K562 treated with DMSO at 1 percent for 4 hours (cell line): ENCODE results near the gene NIPBL. TPM values are rescaled to one million over a fixed set of nuclear protein-coding genes. Genes with fewer than 3 reads are reported as not detected.

Experiments used
- total RNA-seq: library from RNA; unstranded; fragments of 300-600 nt; gene quantifications from 2 replicates; pipeline ENCODE4 v1.2.3, GENCODE V29; 2022; ENCODE audit not compliant: insufficient read depth

Gene NIPBL, protein sequence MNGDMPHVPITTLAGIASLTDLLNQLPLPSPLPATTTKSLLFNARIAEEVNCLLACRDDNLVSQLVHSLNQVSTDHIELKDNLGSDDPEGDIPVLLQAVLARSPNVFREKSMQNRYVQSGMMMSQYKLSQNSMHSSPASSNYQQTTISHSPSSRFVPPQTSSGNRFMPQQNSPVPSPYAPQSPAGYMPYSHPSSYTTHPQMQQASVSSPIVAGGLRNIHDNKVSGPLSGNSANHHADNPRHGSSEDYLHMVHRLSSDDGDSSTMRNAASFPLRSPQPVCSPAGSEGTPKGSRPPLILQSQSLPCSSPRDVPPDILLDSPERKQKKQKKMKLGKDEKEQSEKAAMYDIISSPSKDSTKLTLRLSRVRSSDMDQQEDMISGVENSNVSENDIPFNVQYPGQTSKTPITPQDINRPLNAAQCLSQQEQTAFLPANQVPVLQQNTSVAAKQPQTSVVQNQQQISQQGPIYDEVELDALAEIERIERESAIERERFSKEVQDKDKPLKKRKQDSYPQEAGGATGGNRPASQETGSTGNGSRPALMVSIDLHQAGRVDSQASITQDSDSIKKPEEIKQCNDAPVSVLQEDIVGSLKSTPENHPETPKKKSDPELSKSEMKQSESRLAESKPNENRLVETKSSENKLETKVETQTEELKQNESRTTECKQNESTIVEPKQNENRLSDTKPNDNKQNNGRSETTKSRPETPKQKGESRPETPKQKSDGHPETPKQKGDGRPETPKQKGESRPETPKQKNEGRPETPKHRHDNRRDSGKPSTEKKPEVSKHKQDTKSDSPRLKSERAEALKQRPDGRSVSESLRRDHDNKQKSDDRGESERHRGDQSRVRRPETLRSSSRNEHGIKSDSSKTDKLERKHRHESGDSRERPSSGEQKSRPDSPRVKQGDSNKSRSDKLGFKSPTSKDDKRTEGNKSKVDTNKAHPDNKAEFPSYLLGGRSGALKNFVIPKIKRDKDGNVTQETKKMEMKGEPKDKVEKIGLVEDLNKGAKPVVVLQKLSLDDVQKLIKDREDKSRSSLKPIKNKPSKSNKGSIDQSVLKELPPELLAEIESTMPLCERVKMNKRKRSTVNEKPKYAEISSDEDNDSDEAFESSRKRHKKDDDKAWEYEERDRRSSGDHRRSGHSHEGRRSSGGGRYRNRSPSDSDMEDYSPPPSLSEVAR (N-terminal part only)
- 14.2 and 23.2 TPM in 2 replicates for total RNA-seq

DNA sequence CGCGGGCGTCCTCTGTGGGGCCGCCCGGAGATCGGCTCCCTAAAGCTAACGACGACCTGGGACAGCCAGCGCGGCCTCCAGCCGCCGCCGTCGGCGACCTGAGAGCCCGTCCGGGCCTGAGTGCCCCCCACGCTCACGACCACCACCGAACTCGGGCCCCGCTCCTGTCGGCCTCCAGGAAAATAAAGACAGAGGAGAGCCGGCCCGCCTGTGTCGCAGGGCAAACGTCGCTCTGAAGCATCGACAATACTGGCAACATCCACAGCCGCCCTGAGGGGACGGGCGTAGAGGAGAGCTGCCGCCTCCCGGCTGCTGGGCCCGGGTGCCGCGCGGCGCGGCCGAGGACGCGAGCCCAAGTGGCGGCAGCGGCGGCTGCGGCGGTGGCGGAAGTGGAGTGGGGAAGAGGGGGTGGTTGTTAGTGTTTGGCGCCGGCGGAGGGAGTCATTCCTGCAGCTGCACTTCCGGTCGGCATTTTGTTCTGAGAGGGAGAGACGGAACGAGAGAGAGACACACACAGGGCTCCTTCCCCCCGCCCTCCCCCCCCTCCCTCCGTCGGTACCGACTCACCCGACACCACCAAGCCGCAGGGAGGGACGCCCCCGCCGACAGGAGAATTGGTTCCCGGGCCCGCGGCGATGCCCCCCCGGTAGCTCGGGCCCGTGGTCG is at the start of gene NIPBL:
TSS of gene NIPBL (plus strand) at position 471 of the 666 bp plus-strand sequence. CDS start 76,928 bp downstream, outside the sequence.

